A673 (cell line): ENCODE data around the gene MSANTD1. TPM values are rescaled to one million over a fixed set of nuclear protein-coding genes. Genes with fewer than 3 reads are reported as not detected.

Experiments used
- BruUV-seq: library from RNA; stranded (reverse); fragments of 400-500 nt; replicated peaks from 2 replicates; lab custom pipeline; 2021; lab: Mats Ljungman, UMichigan
- CTCF ChIA-PET: fragments of 300-600 bp; sonication (Branson Sonifier 250); formaldehyde crosslinking; loops from one replicate; lab custom pipeline; 2022; ENCODE audit warnings: antibody characterized with exemption; lab: Charles Lee
- POLR2A ChIA-PET: fragments of 300-600 bp; sonication (Branson Sonifier 250); formaldehyde crosslinking; loops from one replicate; lab custom pipeline; 2022; ENCODE audit warnings: antibody characterized with exemption; ENCODE audit not compliant: low non-redundant PET; lab: Charles Lee
- DNase-seq: peaks from one replicate; pipeline ENCODE4 v3.0.0-alpha.2; 2015; ENCODE audit warnings: low spot score
- H3K27ac ChIP-seq: fragments of 200-600 bp; sonication (generic); 2 replicates; pipeline ENCODE4 v1.5.1; 2016; ENCODE audit warnings: mixed run types, low read depth, mild to moderate bottlenecking, mixed read lengths, antibody characterized with exemption, low read length; ENCODE audit not compliant: poor library complexity, severe bottlenecking
- H3K27me3 ChIP-seq: fragments of 200-600 bp; sonication (generic); replicated peaks from 2 replicates; pipeline ENCODE4 v1.6.1; 2017; ENCODE audit warnings: mixed run types, low read depth, mild to moderate bottlenecking, mixed read lengths, antibody characterized with exemption, low read length; ENCODE audit not compliant: insufficient read depth, poor library complexity
- H3K36me3 ChIP-seq: fragments of 200-600 bp; sonication (generic); 2 replicates; pipeline ENCODE4 v1.6.1; 2016; ENCODE audit warnings: mixed run types, mild to moderate bottlenecking, mixed read lengths, antibody characterized with exemption, low read length; ENCODE audit not compliant: insufficient read depth, poor library complexity, severe bottlenecking
- H3K4me1 ChIP-seq: fragments of 200-600 bp; sonication (generic); 2 replicates; pipeline ENCODE4 v1.6.1; 2017; ENCODE audit warnings: mixed run types, mild to moderate bottlenecking, mixed read lengths, antibody characterized with exemption, low read length; ENCODE audit not compliant: insufficient read depth, poor library complexity, severe bottlenecking
- H3K4me3 ChIP-seq: fragments of 200-600 bp; sonication (generic); 2 replicates; pipeline ENCODE4 v1.5.1; 2016; ENCODE audit warnings: low read depth, mixed run types, mild to moderate bottlenecking, mixed read lengths, low read length; ENCODE audit not compliant: poor library complexity, severe bottlenecking
- H3K9me3 ChIP-seq: fragments of 200-600 bp; sonication (generic); 2 replicates; pipeline ENCODE4 v1.6.1; 2016; ENCODE audit warnings: mixed run types, low read depth, mild to moderate bottlenecking, mixed read lengths, antibody characterized with exemption, low read length; ENCODE audit not compliant: poor library complexity, severe bottlenecking
- EZH2 ChIP-seq: fragments of 200-600 bp; sonication (generic); IDR thresholded peaks from 2 replicates; pipeline ENCODE4 v1.6.1; 2017; ENCODE audit warnings: borderline replicate concordance, low read depth, mild to moderate bottlenecking, mixed read lengths, antibody characterized with exemption, low read length; ENCODE audit not compliant: poor library complexity, severe bottlenecking
- intact Hi-C: fragments of 100-400 bp; cut with micrococcal nuclease; formaldehyde crosslinking; loops from one replicate; pipeline ENCODE4 v1.10.0; 2022; ENCODE audit not compliant: unreplicated experiment
- total RNA-seq: library from RNA; stranded (reverse); gene quantifications from 2 replicates; pipeline ENCODE4 v1.2.3, GENCODE V29; 2021
- TF ChIP-seq, protein P1 (sequence below): fragments of 300-800, 200-600 bp; sonication (generic); conservative IDR thresholded peaks from 2 replicates; pipeline ENCODE4 v1.5.1; 2017; ENCODE audit warnings: low read depth, mild to moderate bottlenecking, antibody characterized with exemption, low read length, moderate library complexity, mixed read lengths

The MSANTD1 gene
- total RNA-seq, 1 experiment from 2014 or later: 2.3 TPM

DNA sequence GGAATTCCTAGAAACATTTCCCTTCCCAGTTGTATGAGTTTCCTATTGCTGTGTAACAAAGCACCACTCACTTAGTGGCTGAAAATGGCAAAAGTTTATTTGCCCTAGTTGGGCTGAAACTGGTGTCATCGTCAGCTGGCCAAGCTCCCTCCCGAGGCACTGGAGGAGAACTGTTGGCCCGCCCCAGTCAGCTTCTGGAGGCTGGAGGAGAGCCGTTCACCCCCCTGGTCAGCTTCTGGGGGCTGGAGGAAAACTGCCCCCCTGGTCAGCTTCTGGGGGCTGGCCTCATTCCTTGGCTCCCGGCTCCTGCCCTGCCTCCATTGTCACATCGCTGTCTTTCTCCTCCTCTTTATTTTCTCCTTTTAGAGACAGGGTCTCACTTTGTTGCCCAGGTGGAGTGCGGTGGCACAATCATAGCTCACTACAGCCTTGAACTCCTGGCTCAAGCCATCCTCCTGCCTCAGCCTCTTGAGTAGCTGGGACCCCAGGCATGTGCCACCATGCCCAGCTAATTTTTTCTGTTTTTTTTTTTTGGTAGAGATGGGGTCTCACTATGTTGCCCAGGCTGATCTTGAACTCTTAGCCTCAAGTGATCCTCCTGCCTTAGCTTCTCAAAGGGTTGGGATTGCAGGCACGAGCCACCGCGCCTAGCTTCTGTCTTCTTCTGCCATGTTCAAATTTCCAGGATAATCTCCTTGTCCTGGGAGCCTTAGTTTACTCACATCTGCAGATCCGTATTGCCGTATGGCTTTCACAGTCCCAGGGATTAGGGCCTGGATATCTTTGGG is 47.1 kb downstream of the MSANTD1 start:
- intact Hi-C loops: no loop called here
- DNase-seq: no peak
- peaks cover 23% of the 10 kb centered on the region for H3K4me1 ChIP-seq
- peaks cover 4% of the 10 kb centered on the region for H3K36me3 ChIP-seq
- no peak for TF ChIP-seq EZH2
- TF ChIP-seq, protein P1, sequence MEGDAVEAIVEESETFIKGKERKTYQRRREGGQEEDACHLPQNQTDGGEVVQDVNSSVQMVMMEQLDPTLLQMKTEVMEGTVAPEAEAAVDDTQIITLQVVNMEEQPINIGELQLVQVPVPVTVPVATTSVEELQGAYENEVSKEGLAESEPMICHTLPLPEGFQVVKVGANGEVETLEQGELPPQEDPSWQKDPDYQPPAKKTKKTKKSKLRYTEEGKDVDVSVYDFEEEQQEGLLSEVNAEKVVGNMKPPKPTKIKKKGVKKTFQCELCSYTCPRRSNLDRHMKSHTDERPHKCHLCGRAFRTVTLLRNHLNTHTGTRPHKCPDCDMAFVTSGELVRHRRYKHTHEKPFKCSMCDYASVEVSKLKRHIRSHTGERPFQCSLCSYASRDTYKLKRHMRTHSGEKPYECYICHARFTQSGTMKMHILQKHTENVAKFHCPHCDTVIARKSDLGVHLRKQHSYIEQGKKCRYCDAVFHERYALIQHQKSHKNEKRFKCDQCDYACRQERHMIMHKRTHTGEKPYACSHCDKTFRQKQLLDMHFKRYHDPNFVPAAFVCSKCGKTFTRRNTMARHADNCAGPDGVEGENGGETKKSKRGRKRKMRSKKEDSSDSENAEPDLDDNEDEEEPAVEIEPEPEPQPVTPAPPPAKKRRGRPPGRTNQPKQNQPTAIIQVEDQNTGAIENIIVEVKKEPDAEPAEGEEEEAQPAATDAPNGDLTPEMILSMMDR: no peak
- H3K27me3 ChIP-seq: no peaks in the 10 kb centered on the region
- H3K4me3 ChIP-seq: no peak overlapping the region
- no peak overlapping the region for H3K27ac ChIP-seq
- CTCF ChIA-PET: no interaction called here
- TSS peak; percentile 30 for BruUV-seq
- peaks cover 3% of the 10 kb centered on the region for H3K9me3 ChIP-seq
- POLR2A ChIA-PET: no interaction called here

DNA sequence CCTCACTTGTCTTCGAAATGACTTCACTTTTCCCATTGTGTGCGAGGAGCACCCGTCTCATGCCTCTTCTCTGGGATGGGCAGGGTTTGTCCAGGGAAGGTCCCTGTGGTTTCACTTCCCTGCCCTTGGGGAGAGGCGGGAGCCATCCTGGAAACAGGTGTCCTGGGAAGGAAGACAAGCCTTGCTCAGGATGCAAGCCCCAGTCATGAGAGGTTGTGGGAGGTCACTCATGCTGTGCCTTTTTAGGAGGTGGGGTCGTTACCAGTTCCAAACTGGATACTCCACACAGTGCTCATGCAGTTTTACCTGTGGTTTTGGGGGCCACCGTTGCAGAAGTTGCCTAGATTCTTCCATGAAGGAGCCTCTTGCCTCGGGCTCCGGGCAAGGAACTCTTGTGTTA is 47.7 kb downstream of the MSANTD1 start:
- H3K9me3 ChIP-seq: peaks cover 3% of the 10 kb centered on the region
- peaks cover 4% of the 10 kb centered on the region for H3K36me3 ChIP-seq
- intact Hi-C loops: no loop called here
- no peaks in the 10 kb centered on the region for H3K27me3 ChIP-seq
- DNase-seq: no peak
- ChIA-PET POLR2A (no interaction called here), CTCF (no interaction called here)
- no peak overlapping the region for H3K4me3 ChIP-seq
- no TSS peak for BruUV-seq
- H3K27ac ChIP-seq: no peak overlapping the region
- TF ChIP-seq, protein P1: no peak
- no peak for TF ChIP-seq EZH2
- H3K4me1 ChIP-seq: peaks cover 19% of the 10 kb centered on the region

DNA sequence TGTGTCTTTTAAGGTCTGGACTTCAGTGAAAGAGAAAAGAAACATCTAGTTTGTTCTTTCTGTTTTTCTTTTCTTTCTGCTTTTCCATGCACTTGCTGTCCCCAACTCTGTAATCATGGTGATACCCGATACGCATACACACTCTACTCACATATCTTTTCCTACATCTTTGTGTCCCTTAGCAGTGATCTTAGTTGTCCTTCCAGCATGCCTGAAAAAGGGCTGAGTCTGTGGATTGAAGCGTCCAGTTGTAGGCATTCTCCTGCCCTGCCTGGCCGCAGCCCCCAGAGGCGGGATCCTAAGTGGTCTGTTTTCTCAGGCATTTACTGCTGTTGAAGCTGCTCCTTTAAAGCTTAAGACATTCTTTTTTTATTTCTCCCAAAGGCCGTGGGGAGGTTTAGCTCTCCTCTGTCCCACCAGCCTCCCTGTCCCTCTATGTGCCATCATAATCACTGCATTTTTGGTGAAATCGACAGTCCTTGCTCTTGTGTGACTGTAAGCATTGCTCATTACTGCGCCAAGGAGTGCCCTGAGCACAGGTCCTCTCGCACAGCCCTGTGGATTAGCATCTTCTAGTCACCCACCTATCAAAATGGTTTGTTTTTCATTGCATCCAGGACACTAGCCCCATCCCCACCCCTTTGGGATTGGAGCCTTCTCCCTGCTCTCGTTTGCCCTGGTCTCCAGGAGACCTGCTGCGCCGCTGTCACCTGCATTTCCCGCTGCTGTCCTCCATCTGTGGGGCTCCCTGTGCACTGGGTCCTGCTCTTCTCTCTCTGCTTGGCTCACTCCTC is 48.3 kb downstream of the MSANTD1 start:
- Histone ChIP-seq H3K9me3 (peaks cover 3% of the 10 kb centered on the region), H3K36me3 (peaks cover 4% of the 10 kb centered on the region), H3K27ac (no peak overlapping the region), H3K4me1 (peaks cover 17% of the 10 kb centered on the region), H3K4me3 (no peak overlapping the region), H3K27me3 (no peaks in the 10 kb centered on the region)
- no peak for TF ChIP-seq EZH2
- TF ChIP-seq, protein P1: no peak
- DNase-seq: no peak
- BruUV-seq: no TSS peak
- intact Hi-C loops: no loop called here
- POLR2A ChIA-PET: no interaction called here
- CTCF ChIA-PET: no interaction called here
